HG02870 (cell line): ENCODE results near the gene CNTN5.

Experiments used
- ATAC-seq: cut with Tn5 transposase; IDR thresholded peaks from one replicate; pipeline ENCODE4 v1.9.1; 2021; ENCODE audit warnings: mild to moderate bottlenecking, moderate library complexity; ENCODE audit not compliant: unreplicated experiment

Gene CNTN5

DNA sequence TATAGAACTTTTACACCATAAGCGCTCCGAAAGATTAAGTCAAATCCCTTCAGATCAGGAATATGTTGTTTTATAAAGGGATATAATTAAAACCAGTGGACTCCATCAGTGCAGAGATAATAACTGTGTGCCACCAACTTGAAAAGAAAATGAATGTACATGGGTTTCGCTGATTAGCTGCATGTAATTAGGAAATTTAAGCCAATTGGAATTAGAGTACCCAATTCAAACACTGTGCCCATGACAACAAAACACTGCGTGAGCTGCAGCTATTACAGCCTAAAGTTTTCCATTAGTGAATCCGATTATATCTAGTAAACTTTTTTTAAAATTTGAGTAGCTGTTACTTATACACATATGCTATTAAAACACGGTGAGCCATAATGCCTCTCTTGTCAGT lies 1274.0 kb downstream of the CNTN5 start:
- ATAC-seq: no peak

DNA sequence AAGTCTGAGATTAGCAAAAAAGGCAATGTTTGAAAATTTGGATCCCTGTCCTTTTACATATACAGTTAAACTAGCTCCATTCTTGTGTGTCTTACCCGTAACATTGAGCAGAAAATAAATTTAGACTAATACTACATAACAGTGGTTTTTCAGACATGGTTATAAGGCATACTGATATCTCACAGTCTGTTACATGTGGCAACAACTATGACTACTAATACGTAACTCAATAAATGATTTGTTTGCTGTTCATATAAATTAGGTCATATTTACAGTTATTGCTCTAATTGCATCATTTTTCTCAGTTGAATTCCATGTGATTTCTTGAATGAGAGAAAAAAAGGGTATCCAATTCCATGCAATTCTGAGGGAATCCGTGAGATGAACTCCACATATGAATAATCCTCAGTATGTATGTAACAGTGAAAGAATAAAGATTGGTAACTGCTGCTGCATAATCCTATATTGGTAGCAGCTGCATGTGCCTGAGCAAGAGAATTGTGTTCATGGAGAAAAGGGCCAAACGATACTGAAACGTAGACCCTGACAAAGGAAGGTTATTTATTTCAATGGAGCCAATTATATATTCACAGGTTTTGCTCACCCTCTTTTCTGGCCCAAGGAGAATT lies 1275.4 kb downstream of the CNTN5 start:
- ATAC-seq: no peak

DNA sequence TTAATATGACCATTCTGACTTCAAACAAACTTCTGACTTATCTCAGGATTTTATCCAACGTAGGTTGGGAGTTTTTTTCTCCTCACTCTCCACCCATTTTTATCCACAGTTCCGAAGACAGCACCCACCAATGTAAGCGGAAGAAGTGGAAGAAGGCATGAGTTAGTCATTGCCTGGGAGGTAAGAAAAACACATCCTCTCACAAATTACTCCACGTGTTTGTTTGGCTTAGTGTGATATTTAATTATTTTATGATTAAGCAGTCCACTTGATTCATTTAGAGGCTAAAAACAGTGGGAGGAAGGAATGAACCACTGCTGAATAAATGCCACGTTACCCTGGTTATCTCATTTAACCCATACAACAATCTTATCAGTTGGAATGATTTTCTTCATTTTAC lies 1276.8 kb downstream of the CNTN5 start:
- no peak for ATAC-seq

DNA sequence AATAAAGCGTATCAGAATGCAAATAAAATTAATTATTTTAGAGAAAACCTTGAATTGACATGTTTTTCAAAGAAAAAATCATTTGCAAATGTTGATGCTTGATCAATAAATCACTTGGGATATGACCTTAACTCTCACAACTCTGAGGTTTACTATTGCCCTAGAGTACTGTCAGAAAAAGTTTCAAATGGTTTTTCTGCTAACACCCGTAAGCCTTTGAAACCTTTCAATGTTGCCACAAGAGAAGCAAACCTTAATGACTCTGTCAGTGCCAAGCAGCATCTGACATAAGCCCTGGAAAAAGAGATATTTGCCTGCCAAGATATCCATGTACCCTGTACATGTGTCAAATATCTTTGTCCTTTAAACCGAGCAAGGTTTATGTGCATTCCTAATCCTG lies 1282.1 kb downstream of the CNTN5 start:
- no peak for ATAC-seq

DNA sequence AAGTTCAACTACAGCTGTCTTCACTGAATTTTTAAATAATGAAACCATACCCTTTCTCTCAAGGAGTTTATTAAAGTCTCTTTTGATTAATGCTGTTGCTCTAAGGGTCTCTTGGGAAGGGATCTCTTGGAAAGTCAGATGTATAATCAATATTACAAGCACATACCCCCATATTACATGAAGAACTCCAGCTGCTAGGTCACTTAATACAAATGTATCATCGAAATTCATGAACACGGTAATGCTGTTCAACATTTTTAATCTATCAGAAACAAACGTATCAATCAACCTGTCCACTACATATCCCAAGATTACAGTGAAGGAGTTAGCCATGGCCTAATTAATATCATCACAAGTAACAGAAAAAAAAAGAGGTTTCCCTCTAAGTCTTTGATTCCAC lies 1283.1 kb downstream of the CNTN5 start:
- ATAC-seq: no peak

DNA sequence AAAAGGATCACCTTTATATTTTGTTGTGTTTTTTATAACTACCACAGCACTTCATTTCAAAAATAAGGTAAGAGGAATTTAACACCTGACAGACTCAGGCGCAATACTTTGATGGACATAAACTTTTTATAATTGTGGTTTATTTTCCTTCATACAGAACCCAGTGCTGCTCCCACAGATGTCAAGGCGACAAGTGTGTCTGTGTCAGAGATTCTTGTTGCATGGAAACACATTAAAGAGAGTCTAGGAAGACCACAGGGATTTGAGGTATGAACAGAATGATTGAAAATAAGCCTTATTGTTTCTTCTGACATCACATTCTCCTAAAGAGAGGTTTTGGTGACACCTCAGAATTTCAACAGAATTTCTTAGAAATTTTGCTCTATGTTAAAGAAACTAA lies 1287.5 kb downstream of the CNTN5 start:
- no peak for ATAC-seq

DNA sequence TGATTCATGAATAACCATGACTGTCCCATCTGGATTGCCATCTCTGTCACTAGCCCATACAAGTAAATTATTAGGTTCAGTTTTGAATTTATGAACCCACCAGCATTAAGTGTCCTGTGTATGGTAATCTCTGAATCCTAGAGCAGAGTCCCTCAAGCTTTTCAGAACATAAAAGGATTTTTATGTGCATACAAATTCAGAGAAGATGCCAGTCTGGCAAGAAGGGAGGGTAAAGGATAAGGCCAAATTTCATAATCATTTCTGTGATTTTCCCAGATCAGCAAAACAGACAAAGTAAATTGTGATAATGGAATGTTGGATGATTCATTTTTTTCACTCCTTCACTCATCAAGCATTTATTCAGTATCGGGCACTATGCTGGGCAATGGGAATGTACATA lies 1295.2 kb downstream of the CNTN5 start:
- no peak for ATAC-seq

DNA sequence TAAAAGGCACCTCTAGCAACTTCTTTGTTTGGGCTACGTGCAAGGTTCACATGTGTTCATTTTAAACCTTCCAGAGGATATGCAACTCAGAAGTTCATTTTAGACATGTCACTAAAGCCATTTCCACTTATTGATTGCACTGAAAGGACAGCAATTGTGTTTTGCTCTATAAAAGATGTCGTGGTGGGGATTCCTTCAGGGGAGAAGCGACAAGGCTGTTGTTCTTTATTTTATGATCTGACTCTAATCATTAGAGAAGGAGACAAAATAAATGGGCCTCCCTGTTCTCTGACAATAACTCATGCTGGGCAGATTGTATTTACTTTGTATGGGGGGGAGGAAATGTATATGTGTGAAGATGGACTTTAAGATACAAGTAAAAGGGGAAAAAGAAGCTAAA lies 1296.2 kb downstream of the CNTN5 start:
- no peak for ATAC-seq

DNA sequence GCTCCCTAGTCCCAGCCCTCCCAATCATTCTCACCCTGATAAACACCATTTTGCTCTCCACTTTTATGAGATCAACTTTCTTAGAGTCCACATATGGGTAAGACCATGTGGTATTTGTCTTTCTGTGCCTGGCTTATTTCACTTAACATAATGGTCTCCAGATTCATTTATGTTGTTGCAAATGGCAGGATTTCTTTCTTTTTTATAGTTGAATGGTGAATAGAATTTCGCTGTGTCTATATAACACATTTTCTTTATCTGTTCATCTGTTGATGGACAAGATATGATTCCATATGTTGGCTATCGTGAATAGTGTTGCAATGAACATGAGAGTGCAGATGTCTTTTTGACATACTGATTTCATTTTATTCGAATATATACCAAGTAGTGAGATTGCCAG lies 1298.9 kb downstream of the CNTN5 start:
- no peak for ATAC-seq

DNA sequence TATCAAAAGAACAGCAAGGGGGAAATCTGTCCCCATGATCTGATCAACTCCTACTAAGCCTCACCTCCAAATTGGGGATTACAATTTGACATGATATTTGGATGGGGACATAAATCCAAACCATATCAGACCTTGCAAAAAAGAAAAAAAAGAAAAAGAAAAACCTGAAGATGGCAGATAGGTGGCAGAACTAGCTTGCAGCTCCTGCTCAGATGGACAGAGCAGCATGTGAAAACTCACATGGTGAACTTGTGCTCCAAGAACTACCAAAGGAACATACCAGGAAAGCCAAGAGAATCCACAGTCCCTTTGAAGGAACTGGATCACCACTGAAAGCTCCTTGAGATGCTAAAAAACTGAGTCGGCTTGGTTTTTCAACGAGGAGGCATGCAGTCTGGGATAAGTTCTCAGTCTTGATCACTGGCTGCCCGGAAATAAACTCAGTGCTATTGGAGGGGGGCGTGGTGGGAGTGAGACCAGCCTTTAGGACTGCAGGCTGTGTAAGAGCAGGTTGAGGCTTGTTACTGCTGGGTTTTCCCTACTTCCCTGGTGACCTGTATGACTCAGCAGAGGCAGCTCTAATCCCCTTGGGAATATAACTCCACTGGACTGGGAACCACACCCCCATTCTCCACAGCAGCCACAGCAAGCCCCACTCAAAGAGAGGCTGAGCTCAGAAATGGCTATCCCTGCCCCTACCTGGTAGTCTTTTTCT lies 1308.0 kb downstream of the CNTN5 start:
- no peak for ATAC-seq

DNA sequence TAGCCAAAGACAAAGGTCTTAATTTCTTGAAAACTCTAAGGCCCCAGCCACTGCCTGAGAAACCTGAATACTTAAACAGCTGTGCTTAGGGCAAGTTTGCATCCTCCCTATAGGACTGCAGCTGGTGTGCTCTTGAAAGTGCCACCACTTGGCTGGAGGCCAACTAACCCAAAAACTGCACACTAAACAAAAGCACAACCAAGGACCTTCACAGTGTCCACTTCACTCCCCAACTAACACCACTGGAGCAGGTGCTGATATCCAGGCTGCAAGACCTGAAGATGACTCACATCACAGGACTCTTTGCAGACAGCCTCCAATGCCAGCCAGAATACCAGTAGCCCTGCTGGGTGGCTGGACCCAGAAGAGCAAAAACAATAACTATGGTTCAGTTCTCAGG lies 1308.6 kb downstream of the CNTN5 start:
- no peak for ATAC-seq

DNA sequence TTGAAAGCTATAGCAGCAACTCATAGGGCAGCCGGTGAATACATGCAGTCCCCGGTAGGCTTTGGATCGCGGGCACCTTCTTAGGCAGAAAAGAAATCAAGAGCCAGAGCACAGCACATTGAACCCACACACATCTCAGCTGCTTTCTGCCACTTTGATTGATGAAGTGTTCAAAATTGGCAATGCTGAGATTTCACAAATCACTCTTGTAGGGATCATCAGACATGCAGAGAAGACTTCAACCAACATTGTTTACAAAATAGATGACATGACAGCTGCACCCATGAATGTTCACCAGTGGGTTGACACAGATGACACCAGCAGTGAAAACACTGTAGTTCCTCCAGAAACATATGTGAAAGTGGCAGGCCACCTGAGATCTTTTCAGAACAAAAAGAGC lies 1316.1 kb downstream of the CNTN5 start:
- ATAC-seq: no peak

DNA sequence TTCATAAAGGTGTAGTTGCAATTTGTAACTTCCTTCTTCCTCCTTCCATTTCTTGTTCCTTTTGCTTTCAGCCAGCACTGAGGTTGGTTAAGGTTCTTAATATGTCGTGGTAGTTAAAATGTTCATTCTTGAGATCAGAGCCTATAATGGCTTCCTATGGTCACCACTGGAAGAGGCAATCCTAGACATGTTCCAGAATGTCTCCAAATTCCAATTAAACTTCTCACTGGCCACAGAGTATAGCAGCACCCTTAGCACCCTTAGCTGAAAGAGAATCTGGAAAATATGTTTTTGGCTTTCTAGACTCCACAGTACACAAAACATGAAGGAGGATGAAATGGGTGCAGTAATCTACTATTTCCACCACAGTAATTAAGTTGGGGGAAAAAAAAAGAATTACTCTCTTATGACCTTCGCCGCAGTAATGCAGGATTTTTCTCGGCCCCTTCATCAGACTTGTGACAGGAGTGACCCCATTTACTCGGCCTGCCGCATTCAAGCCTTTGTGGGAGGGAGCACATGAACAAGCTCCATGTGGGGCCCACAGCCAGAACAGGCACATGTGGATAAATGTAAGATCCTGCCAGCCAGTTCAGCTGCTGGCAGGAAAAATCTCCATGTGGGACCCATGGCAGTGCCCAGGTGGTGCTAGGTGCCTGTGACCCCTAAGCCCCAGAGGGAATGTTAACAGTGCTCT lies 1317.5 kb downstream of the CNTN5 start:
- ATAC-seq: no peak

DNA sequence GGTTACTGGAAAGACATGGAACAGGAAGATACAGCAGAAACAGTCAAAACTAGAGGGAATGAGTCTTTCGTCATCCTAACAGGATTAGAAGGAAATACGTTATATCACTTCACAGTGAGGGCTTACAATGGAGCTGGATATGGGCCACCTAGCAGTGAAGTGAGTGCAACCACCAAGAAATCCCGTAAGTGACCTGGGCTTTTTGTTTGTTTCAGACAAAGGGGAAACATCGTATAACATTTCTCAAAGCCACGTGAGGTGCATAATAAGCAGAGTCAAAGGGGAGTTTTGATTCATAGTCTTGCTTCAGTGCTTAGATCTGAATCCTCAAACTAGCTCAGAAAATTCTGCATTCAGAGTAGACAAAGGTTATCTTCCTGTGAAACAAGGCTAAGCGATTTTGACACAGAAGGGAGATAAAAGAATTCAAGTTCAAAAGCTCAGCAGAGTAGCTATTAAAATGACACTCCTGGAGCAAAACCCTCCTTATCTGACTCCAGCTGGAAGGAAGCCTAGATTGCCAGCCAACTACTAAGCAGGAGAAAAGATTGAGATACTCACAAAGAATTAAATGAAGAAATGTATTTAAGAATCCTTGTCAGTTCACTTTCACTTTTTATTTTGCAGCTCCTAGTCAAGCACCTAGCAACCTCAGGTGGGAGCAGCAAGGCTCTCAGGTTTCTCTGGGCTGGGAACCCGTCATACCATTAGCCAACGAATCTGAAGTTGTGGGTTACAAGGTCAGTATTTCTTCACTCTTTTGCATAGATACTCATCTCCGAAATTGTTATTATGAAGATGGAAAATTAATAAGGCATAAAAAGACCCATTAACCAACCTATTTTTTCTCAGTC lies 1319.9 kb downstream of the CNTN5 start:
- no peak for ATAC-seq

DNA sequence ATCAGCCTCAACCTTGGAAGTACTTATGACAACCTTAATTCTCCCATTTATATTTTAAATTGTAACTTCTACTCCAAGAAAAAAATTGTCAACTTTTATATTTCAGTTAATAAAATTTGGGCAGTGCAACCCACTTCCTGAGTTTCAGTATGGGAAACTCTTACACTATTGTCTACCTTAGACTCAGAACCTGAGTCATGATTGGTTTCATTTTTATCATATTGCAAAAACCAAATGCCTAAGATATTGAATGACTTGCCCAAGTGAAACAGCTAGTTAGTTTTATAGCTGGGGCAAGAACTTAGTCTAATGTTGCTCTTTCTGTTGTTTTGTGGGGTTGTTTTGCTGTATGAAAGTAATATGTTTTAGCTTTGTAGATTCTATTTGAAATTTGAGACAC lies 1332.3 kb downstream of the CNTN5 start:
- ATAC-seq: no peak

DNA sequence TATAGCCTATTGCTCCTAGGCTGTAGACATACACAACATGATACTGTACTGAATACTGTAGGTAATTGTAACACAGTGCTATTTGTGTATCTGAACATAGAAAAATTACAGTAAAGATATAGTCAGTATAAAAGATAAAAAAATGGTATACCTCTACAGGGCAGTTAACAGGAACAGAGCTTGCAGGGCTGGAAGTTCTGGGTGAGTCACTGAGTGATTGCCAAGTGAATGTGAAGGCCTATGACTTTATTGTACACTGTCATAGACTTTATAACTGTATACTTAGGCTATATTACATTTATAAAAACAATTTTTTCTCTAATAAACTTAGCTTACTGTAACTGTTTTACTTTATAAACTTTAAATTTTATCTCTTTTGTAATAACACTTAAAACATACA lies 1334.0 kb downstream of the CNTN5 start:
- ATAC-seq: no peak

DNA sequence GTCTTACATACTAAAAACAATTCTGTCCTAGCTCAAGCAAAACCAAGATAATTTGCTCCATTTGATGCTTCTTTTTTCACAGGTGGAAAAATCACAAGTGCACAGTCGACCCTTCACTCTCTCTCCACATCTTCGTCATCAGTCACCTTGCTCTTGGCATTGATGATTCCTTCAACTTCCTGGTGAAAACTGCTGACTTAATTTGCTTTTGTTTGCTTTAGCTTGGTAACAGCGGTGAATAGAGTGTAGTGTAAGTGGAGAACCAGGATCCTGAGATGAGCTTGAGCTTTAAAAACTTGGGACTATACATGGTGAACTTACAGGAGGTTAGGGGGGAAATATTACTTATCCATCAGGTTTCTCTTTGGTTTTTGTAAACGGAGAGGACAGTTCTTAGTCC lies 1335.3 kb downstream of the CNTN5 start:
- no peak for ATAC-seq

DNA sequence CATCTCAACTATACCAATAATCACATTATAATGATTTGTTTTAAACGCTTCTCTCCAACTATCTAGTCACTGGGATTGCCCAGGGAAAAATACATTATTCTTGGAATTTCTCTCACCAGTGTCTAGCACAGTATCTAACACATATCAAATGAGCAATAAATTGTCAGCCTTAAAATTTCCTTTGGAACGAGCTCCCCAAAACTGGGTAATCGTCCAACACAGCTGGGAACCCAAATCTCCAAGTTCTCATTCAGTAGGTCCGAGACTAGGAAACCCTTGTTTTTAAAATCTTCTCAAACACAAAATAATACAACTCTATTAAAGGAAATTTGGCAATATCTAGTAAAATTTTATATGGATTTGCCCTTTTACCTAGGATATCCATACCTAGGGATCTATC lies 1338.5 kb downstream of the CNTN5 start:
- no peak for ATAC-seq

DNA sequence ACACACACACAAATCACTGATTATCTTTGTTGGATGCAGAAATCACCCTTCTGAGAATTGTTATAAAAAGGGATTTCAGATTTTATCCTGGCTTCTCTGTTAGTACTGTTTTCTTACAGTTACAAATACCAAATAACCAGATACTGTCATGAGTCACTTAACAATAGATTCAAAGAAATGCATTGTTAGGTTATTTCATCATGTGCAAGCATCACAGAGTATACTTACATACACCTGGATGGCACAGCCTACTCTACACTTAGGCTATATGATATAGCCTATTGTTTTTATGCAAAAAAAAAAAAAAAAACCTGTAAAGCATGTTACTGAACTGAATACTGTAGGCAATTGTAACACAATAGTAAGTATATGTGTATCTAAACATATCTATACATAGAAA lies 1347.1 kb downstream of the CNTN5 start:
- ATAC-seq: no peak

DNA sequence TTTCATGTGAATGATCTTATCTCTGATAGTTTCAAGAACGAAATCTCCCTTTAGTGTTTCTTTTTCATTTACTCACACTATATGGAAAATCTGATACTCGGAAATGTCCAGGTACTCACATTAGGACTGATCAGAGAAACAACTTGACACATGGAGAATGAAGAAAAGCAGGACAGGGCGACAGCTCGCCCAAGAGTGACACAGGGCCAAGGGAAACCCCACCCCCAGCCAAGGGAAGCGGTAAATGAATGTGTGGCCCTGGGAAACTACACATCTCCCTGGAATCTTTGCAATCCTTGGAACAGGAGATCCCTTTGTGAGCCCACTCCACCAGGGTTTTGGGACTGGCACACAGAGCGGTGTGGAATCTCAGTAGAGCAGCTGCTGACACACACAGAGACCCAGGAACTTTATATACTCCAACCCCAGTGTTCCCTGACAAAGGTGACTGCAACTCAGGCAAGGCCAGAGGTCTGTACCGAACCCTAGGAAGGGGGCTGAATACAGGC lies 1362.7 kb downstream of the CNTN5 start:
- no peak for ATAC-seq

DNA sequence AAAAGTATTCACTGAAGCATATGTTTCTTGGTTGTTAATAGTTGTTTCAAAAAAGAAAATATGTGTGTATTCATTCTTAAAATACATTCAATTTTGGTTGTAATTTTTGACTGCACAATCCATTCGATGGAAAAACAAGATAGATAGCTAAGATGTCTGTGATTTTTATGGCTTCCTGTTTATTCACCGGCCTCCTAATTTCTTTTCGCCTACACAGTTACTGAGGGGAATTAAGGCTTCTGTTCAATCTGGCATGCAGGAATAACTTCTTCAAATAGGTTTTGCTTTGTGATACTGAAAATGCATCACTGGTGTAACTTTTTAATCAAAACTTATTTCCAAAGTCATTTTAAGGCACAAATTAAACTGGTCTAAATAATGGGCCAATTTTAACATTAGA lies 1375.5 kb downstream of the CNTN5 start:
- ATAC-seq: no peak
